Activated CD8-positive, alpha-beta memory T cell treated with anti-CD3 and anti-CD28 coated beads, Interleukin-2, amount 50 U/mL, for 48 hours (primary cell): Measurements from ENCODE around the gene PUS7.
"Not testable (repeated sequence)": the region's sequence is repeated elsewhere in the genome, so short reads cannot be mapped to it uniquely, and the experiment has no call there.

Experiments used
- DNase-seq: peaks from one replicate; pipeline ENCODE4 v3.0.0-alpha.2; 2020

PUS7 gene

DNA sequence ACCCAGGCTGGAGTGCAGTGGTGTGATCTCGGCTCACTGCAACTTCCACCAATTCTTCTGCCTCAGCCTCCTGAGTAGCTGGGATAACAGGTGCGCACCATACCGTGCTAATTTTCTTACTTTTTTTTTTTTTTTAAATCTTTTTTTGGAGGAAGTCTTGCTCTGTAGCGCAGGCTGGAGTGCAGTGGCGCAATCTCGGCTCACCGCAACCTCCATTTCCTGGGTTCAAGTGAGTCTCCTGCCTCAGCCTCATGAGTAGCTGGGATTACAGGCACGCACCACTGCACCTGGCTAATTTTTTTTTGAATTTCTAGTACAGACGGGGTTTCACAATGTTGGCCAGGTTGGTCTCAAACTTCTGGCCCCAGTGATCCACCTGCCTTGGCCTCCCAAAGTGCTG is 79.9 kb downstream of the PUS7 start:
- not testable (repeated sequence) for DNase-seq

DNA sequence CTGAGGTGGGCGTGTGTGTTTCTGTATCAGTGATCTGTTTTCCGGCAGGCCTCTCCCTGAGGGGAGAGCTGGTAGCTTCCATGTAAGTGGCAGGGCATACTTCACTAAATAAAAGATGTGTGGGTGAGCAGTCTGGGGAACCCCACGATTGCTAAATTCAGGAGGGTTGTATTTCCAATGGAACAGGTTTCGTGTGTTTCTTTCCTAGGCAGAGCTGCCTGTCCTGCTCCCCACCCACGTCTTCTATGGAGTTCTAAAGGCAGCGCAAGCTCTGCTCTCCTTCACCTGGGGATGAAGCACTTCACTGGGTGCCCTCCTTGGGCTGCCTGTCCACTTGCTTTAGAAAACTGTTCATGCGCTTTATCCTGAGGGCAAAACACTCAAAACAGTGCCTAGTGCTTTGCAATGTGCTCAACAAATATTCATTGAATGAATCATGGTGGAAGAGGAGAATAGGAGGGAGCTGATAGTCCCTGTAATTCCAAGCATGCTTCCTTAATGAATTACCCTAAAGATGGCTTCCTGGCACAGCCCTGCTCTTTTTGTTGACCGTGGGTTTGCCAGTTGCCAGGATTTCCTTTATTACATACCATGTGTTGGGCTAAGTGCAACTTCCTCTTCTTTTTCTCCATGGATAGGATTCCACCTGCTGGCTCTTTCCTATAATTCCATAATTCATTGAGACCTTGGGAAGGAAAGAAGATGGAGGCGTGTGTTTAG is 82.7 kb downstream of the PUS7 start:
- DNase-seq = no peak

DNA sequence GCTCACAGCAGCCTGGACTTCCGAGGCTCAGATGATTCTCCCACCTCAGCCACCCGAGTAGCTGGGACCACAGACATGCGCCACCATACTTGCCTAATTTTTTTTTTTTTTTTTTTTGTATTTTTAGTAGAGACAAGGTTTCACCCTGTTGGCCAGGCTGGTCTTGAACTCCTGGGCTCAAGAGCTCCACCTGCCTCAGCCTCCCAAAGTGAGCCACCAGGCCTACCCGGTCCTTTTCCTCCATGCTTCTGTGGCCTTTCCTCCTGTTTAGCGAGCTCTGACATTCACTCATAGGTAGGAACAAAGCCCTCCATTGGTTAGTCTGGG is 83.3 kb downstream of the PUS7 start:
- DNase-seq = no peak

DNA sequence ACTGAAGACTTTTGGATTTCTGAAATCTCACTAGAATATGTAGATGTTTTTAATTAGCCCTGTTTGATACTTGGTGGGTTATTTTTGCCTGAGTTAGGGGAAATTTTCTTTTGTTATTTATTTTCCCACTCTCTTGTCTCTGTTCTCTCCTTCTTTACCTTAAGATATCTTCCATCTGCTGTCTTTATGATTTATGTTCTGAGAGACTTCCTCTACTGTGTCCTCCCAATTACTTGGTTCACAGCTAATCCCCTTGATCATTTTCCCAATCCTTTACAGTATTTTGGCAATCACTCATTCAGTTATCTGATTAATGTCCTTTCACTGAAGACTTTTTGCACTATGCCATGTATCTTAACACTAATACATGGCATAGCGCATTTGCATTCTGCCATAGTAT is 83.8 kb downstream of the PUS7 start:
- no peak for DNase-seq

DNA sequence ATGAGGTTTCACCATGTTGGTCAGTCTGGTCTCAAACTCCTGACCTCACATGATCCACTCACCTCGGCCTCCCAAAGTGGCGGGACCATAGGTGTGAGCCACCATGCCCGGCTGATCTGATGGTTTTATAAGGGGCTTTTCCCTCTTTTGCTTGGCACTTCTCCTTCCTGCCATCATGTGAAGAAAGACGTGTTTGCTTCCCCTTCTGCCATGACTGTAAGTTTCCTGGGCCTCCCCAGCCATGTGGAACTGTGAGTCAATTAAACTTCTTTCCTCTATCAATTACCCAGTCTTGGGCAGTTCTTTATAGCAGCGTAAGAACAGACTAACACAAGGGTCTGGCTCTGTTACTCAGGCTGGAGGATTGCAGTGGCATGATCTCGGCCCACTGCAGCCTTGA is 84.7 kb downstream of the PUS7 start:
- not testable (repeated sequence) for DNase-seq

DNA sequence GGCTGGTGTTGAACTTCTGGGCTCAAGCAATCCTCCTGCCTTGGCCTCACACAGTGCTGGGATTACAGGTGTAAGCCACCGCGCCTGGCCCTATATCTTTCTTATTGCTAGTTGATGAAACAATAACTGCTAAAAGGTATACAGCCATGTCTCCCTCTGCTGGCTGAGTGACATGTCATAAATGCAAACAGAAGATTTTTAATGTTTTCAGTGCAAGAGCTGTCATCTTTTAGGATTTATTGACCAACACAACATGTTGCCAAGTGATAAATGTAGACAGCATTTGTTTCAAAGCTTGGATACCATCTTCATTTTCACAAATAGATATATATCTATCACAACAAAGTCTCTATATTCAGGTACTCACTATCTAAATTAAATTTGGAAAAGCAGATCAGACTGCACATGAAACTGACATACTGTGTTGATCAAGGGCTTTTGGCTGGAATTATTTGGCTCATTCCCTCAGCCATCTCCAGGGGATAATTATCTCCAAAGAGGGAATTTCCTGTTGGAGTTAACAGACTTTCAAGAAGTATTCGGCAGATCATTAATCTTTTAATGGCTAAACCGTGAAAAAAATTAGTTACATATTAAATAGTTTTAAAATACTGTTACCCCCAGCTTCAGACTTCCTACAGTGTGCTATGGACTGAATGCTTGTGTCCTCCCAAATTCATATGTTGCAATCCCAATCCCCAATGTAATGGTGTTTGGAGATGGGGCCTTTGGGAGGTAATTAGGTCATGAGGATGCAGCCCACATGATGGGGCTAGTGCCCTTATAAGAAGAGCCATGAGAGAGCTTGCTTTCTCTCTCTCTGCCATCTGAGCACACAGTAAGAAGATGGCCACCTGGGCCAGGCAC is 92.1 kb downstream of the PUS7 start:
- no peak for DNase-seq

DNA sequence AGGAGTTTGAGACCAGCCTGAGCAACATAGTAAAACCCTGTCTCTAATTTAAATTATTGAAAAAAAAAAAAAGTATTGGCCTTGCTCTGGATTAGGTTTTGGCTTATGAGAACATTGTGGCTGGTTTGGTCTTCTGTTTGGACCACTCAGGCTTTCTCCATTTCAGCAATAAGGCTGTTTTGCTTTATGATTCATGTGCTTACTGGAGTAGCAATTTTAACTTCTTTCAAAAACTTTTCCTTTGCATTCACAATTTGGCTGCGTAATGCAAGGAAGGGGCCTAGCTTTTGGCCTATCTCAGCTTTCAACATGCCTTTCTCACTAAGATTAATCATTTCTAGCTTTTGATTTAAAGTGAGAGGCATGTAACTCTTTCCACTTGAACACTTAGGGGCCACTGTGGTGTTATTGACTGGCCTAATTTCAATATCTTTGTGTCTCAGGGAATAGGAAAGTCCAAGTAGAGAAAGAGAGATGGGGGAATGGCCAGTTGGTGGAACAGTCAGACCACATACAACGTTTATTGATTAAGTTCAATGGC is 95.4 kb downstream of the PUS7 start:
- no peak for DNase-seq

DNA sequence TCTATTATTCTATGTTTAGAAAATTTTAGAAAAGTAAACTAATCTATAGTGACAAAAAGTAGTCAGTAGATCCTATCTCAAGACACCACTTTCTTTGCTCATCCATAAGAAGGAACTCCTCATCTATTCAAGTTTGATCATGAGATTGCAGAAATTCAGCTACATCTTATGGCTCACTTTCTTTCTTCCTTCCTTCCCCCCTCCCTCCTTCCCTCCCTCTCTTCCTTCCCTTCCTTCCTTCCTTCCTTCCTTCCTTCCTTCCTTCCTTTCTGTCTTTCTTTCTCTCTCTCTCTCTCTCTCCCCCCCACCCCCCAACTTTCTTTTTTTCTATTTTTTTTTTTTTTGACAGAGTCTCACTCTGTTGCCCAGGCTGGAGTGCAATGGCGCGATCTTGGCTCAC is 98.1 kb downstream of the PUS7 start:
- no peak for DNase-seq

DNA sequence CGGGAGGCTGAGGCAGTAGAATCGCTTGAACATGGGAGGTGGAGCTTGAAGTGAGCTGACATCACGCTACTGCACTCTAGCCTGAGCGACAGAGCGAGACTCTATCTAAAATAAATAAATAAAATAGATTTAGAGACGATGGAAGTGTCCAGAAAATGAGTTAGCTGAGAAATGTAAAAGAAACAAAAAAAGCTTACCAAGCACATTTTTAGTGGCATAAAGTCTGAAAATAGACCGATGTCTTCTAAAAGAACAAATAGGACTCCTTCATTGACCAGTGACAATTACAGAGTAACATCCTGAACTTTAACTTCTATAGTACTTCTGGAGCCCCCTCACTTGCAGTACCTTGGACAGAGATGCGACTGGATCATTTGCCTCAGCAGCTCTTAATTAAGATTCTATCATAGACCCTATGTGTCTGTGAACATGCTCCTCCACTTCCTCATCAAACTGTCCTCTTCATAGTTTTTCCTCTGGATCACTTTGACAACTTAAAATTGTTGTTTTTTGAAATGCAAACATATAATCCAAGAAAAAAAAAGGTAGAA is 108.1 kb downstream of the PUS7 start:
- no peak for DNase-seq

DNA sequence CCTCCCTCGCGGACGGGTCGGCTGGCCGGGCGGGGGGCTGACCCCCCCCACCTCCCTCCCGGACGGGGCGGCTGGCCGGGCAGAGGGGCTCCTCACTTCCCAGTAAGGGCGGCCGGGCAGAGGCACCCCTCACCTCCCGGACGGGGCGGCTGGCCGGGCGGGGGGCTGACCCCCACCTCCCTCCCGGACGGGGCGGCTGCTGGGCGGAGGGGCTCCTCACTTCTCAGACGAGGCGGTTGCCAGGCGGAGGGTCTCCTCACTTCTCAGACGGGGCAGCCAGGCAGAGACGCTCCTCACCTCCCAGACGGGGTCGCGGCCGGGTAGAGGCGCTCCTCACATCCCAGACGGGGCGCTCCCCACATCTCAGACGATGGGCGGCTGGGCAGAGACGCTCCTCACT is 111.3 kb downstream of the PUS7 start:
- not testable (repeated sequence) for DNase-seq

DNA sequence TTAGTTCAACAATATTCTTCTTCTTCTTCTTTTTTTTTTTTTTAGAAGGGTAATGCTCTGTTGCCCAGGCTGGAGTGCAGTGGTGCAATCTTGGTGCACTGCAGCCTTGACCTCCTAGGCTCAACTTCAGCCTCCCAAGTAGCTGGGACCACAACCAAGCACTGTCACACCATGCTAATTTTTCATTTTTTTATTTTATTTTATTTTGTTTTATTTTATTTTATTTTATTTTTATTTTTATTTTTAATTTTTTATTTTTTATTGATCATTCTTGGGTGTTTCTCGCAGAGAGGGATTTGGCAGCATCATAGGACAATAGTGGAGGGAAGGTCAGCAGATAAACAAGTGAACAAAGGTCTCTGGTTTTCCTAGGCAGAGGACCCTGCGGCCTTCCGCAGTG is 112.3 kb downstream of the PUS7 start:
- not testable (repeated sequence) for DNase-seq

DNA sequence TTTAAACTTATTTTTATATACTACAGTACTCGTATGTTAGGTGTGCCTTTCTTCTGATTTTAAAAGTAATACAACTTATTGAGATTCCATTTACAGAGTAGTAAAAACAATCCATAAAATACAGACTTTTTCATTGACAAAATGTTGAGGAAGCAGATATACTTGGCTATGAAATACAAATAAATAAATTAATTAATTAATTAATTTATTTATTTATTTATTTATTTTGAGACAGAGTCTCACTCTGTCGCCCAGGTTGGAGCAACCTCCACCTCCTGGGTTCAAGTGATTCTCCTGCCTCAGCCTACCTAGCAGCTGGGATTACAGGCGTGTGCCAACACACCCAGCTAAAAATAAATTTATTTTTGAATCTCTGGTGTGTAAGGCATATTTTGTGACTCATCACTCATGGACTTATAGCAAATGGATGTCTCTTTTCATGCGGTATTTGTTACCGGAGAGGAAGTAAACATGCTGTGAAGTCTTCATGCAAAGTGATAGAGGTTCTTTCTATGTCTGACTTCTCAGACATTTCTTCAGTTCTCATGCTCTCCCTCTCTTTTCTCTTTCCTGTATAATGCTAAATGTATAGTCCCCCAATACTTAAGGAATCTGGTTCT is 113.2 kb downstream of the PUS7 start:
- DNase-seq = no peak
